Gastroesophageal sphincter (tissue), 3 donors: ENCODE results near the gene ENTPD7.

Experiments used
- POLR2A ChIP-seq, 2 donors: fragments of 450-650 bp; IDR thresholded peaks; one replicate each; pipeline ENCODE4 v1.6.1; 2017; ENCODE audit warnings: antibody characterized with exemption in 2 of 2, mild to moderate bottlenecking in 2 of 2, moderate library complexity in 1 of 2
- POLR2AphosphoS5 ChIP-seq: sonication (generic); formaldehyde crosslinking; IDR thresholded peaks from one replicate; pipeline ENCODE4 v1.6.1; 2017; ENCODE audit warnings: antibody characterized with exemption
- TF ChIP-seq, protein P1 (sequence below), 4 experiments: fragments of 200-600 bp in 2 of 4; fragments of 450-650 bp in 2 of 4; sonication (generic) in 1 of 4; IDR thresholded peaks; one replicate each; pipeline ENCODE4 v1.5.1; 2017 to 2019; ENCODE audit warnings: antibody characterized with exemption in 4 of 4, mild to moderate bottlenecking in 2 of 4, moderate library complexity in 2 of 4

DNA sequence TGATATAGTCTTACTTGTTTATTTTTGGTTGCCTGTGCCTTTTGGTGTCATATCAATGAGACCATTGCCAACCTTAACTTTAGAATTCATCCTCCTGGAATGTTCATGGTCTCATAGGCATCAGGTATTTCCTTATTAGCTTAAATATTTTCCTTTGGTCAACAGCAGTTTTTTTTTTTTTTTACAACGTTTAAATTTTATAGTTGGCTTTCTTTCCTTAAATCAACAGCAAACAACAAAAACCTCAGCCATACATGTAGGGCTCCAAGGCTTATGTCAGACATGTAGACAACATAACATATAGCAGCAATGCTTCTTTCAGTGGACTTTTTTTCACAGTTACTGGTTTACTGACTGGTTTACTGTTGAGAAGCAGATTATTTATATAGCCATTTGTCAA, 22.7 kb downstream of the ENTPD7 start:
- TF ChIP-seq, protein P1, sequence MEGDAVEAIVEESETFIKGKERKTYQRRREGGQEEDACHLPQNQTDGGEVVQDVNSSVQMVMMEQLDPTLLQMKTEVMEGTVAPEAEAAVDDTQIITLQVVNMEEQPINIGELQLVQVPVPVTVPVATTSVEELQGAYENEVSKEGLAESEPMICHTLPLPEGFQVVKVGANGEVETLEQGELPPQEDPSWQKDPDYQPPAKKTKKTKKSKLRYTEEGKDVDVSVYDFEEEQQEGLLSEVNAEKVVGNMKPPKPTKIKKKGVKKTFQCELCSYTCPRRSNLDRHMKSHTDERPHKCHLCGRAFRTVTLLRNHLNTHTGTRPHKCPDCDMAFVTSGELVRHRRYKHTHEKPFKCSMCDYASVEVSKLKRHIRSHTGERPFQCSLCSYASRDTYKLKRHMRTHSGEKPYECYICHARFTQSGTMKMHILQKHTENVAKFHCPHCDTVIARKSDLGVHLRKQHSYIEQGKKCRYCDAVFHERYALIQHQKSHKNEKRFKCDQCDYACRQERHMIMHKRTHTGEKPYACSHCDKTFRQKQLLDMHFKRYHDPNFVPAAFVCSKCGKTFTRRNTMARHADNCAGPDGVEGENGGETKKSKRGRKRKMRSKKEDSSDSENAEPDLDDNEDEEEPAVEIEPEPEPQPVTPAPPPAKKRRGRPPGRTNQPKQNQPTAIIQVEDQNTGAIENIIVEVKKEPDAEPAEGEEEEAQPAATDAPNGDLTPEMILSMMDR (IDR thresholded peaks at IDR 0.05) = no peak
- TF ChIP-seq POLR2AphosphoS5 (no peak), POLR2A (IDR thresholded peaks at IDR 0.05) (no peak)
